K562 (cell line): ENCODE measurements around the gene TMEM120B. TPM values are rescaled to one million over a fixed set of nuclear protein-coding genes. Genes with fewer than 3 reads are reported as not detected.

Source experiments
- CAMTA2 ChIP-seq: fragments of 250-450 bp; sonication (Bioruptor Pico); conservative IDR thresholded peaks from 2 replicates; pipeline ENCODE4 v1.5.1; 2022
- CTBP1 ChIP-seq: fragments of 450-650 bp; IDR thresholded peaks from 2 replicates; pipeline ENCODE4 v1.6.1; 2016; ENCODE audit warnings: borderline replicate concordance
- DACH1 ChIP-seq: fragments of 450-650 bp; IDR thresholded peaks from 2 replicates; pipeline ENCODE4 v1.6.1; 2018; ENCODE audit not compliant: partially characterized antibody
- ESRRA ChIP-seq: fragments of 450-650 bp; IDR thresholded peaks from 2 replicates; pipeline ENCODE4 v1.6.1; 2014; ENCODE audit warnings: low read depth, mild to moderate bottlenecking, moderate library complexity, borderline replicate concordance
- FIP1L1 ChIP-seq: fragments of 200-400 bp; formaldehyde crosslinking; IDR thresholded peaks from 2 replicates; pipeline ENCODE4 v1.6.1; 2018; ENCODE audit warnings: mild to moderate bottlenecking, low read depth, low read length; ENCODE audit not compliant: poor library complexity, severe bottlenecking
- KAT2B ChIP-seq: IDR thresholded peaks from one replicate; pipeline ENCODE4 v1.6.1; 2012; ENCODE audit warnings: low read depth, mild to moderate bottlenecking, control low read depth, inconsistent platforms, low read length, moderate library complexity
- KLF13 ChIP-seq: fragments of 450-650 bp; IDR thresholded peaks from 2 replicates; pipeline ENCODE4 v1.6.1; 2016; ENCODE audit warnings: missing genetic modification characterization, low read depth, mild to moderate bottlenecking, missing compliant biosample characterization, moderate library complexity, borderline replicate concordance
- NCOA4 ChIP-seq: fragments of 450-650 bp; IDR thresholded peaks from 2 replicates; pipeline ENCODE4 v1.6.1; 2018; ENCODE audit warnings: mild to moderate bottlenecking; ENCODE audit not compliant: partially characterized antibody
- RBM14 ChIP-seq: fragments of 200-400 bp; formaldehyde crosslinking; IDR thresholded peaks from 2 replicates; pipeline ENCODE4 v1.6.1; 2018; ENCODE audit warnings: low read depth, mild to moderate bottlenecking, low read length, moderate library complexity, borderline replicate concordance; ENCODE audit not compliant: insufficient read depth
- RBM22 ChIP-seq: fragments of 200-400 bp; formaldehyde crosslinking; IDR thresholded peaks from 2 replicates; pipeline ENCODE4 v1.6.1; 2018; ENCODE audit warnings: low read length, low read depth; ENCODE audit not compliant: poor library complexity, severe bottlenecking
- SMAD2 ChIP-seq: fragments of 150-350 bp; IDR thresholded peaks from 2 replicates; pipeline ENCODE4 v1.6.1; 2014; ENCODE audit warnings: low read depth, mild to moderate bottlenecking, low read length
- TAF9B ChIP-seq: fragments of 450-650 bp; IDR thresholded peaks from 2 replicates; pipeline ENCODE4 v1.6.1; 2018; ENCODE audit warnings: mild to moderate bottlenecking; ENCODE audit not compliant: partially characterized antibody
- ZKSCAN3 ChIP-seq: fragments of 250-450 bp; sonication (Bioruptor Pico); IDR thresholded peaks from 2 replicates; pipeline ENCODE4 v1.4.0; 2020
- ZNF239 ChIP-seq: fragments of 250-450 bp; sonication (Bioruptor Pico); IDR thresholded peaks from 2 replicates; pipeline ENCODE4 v1.4.0; 2020; ENCODE audit warnings: mild to moderate bottlenecking
- polyA plus RNA-seq, 8 experiments: library from polyadenylated mRNA; depleted of rRNA in 4 of 8; stranded (reverse) in 5 of 8; unstranded in 3 of 8; fragments of >200 nt; fragmentation: Nextera tagmentation in 2 of 8; fragmentation: Illumina TruSeq in 1 of 8; extraction: Ambion mirVana in 2 of 8; extraction: Trizol in 1 of 8; gene quantifications; 2 replicates each; pipeline versions ENCODE4 v1.2.1 to v1.2.3, GENCODE V29; 2011 to 2014; ENCODE audit warnings: inconsistent platforms in 1 of 8, missing spikeins in 1 of 8
- total RNA-seq, 7 experiments: library from RNA; depleted of rRNA in 6 of 7; stranded (reverse); fragments of >200 nt in 6 of 7; fragmentation: Illumina TruSeq in 2 of 7; extraction: Trizol in 2 of 7; gene quantifications; 2 replicates each; pipeline versions ENCODE4 v1.2.1 to v1.2.3, GENCODE V29; 2011 to 2021; ENCODE audit warnings: low replicate concordance in 1 of 7
- TF ChIP-seq, protein P1 (sequence below): fragments of 450-650 bp; conservative IDR thresholded peaks from 2 replicates; pipeline ENCODE4 v1.6.1; 2016; ENCODE audit warnings: missing genetic modification characterization, low read depth, mild to moderate bottlenecking, control low read depth, missing compliant biosample characterization
- TF ChIP-seq, protein P2 (sequence below): fragments of 250-450 bp; sonication (Bioruptor Pico); IDR thresholded peaks from 2 replicates; pipeline ENCODE4 v1.8.0; 2022; ENCODE audit warnings: moderate library complexity, mild to moderate bottlenecking, inconsistent platforms
- TF ChIP-seq, protein P3 (sequence below), 2 experiments: fragments of 200-800 bp in 1 of 2; sonication (Bioruptor generic) in 1 of 2; sonication (generic) in 1 of 2; formaldehyde crosslinking in 1 of 2; IDR thresholded peaks in 1 of 2; conservative IDR thresholded peaks in 1 of 2; 2 replicates each; pipeline versions ENCODE4 v1.5.0 to v1.6.1; 2016 to 2020; ENCODE audit warnings: missing compliant biosample characterization in 1 of 2, missing genetic modification characterization in 1 of 2, missing genetic modification reagents in 1 of 2
- TF ChIP-seq, protein P4 (sequence below): sonication (generic); formaldehyde crosslinking; IDR thresholded peaks from 2 replicates; pipeline ENCODE4 v1.9.0; 2022; ENCODE audit warnings: mild to moderate bottlenecking, missing genetic modification reagents
- TF ChIP-seq, protein P5 (sequence below): fragments of 250-450 bp; sonication (Bioruptor Pico); IDR thresholded peaks from 2 replicates; pipeline ENCODE4 v1.4.0; 2020; ENCODE audit warnings: mild to moderate bottlenecking, moderate library complexity

Gene TMEM120B
- total and polyA plus RNA-seq, 9 of the 15 experiments (the other 6 are each of a cell fraction or from before 2014, with no cell fraction given), result 1.7 to 18.6 (median 7.4) TPM

DNA sequence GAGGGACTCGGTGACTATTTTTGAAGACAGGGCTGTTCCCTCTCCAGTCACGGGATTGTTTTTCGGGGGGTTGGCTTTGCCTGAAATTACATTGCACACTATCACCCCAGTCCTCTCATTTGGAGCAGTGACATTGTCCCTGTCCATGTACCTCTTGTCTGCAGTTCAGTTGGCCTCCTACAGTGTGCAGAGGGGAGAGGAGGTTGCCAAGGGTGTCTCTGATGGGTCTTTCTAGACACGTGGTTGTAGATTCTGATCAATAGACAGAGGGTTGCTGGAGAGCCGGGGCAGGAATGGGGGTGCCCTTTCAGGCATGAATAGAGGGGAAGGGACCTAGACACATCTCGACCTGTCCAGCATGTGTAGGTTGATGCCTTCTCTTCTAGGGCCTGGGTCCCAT is 1.2 kb downstream of the TMEM120B start (continued):
- TF ChIP-seq, protein P1, sequence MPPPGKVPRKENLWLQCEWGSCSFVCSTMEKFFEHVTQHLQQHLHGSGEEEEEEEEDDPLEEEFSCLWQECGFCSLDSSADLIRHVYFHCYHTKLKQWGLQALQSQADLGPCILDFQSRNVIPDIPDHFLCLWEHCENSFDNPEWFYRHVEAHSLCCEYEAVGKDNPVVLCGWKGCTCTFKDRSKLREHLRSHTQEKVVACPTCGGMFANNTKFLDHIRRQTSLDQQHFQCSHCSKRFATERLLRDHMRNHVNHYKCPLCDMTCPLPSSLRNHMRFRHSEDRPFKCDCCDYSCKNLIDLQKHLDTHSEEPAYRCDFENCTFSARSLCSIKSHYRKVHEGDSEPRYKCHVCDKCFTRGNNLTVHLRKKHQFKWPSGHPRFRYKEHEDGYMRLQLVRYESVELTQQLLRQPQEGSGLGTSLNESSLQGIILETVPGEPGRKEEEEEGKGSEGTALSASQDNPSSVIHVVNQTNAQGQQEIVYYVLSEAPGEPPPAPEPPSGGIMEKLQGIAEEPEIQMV (tag), result no peak
- no peak for TF ChIP-seq SMAD2
- TF ChIP-seq NCOA4, result no peak
- TF ChIP-seq, protein P2, sequence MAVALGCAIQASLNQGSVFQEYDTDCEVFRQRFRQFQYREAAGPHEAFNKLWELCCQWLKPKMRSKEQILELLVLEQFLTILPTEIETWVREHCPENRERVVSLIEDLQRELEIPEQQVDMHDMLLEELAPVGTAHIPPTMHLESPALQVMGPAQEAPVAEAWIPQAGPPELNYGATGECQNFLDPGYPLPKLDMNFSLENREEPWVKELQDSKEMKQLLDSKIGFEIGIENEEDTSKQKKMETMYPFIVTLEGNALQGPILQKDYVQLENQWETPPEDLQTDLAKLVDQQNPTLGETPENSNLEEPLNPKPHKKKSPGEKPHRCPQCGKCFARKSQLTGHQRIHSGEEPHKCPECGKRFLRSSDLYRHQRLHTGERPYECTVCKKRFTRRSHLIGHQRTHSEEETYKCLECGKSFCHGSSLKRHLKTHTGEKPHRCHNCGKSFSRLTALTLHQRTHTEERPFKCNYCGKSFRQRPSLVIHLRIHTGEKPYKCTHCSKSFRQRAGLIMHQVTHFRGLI (CRISPR knock-in tag), result no peak
- no peak for TF ChIP-seq KLF13 (tag)
- TF ChIP-seq RBM14, result no peak
- no peak for TF ChIP-seq ZKSCAN3 (CRISPR knock-in tag)
- TF ChIP-seq, protein P3, sequence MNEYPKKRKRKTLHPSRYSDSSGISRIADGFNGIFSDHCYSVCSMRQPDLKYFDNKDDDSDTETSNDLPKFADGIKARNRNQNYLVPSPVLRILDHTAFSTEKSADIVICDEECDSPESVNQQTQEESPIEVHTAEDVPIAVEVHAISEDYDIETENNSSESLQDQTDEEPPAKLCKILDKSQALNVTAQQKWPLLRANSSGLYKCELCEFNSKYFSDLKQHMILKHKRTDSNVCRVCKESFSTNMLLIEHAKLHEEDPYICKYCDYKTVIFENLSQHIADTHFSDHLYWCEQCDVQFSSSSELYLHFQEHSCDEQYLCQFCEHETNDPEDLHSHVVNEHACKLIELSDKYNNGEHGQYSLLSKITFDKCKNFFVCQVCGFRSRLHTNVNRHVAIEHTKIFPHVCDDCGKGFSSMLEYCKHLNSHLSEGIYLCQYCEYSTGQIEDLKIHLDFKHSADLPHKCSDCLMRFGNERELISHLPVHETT (CRISPR knock-in tag; conservative IDR thresholded peaks at IDR 0.05 in 1 of 2, IDR thresholded peaks at IDR 0.05 in 1 of 2), result no peak
- TF ChIP-seq CAMTA2, result no peak
- TF ChIP-seq, protein P4, sequence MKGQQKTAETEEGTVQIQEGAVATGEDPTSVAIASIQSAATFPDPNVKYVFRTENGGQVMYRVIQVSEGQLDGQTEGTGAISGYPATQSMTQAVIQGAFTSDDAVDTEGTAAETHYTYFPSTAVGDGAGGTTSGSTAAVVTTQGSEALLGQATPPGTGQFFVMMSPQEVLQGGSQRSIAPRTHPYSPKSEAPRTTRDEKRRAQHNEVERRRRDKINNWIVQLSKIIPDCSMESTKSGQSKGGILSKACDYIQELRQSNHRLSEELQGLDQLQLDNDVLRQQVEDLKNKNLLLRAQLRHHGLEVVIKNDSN (CRISPR knock-in tag), result peak; percentile 47; the same call in 1 of the 2 replicates
- no peak for TF ChIP-seq DACH1
- no peak for TF ChIP-seq ZNF239 (CRISPR knock-in tag)
- TF ChIP-seq KAT2B, result no peak
- TF ChIP-seq TAF9B, result no peak
- TF ChIP-seq RBM22, result no peak
- TF ChIP-seq ESRRA, result no peak
- no peak for TF ChIP-seq CTBP1
- TF ChIP-seq, protein P5, sequence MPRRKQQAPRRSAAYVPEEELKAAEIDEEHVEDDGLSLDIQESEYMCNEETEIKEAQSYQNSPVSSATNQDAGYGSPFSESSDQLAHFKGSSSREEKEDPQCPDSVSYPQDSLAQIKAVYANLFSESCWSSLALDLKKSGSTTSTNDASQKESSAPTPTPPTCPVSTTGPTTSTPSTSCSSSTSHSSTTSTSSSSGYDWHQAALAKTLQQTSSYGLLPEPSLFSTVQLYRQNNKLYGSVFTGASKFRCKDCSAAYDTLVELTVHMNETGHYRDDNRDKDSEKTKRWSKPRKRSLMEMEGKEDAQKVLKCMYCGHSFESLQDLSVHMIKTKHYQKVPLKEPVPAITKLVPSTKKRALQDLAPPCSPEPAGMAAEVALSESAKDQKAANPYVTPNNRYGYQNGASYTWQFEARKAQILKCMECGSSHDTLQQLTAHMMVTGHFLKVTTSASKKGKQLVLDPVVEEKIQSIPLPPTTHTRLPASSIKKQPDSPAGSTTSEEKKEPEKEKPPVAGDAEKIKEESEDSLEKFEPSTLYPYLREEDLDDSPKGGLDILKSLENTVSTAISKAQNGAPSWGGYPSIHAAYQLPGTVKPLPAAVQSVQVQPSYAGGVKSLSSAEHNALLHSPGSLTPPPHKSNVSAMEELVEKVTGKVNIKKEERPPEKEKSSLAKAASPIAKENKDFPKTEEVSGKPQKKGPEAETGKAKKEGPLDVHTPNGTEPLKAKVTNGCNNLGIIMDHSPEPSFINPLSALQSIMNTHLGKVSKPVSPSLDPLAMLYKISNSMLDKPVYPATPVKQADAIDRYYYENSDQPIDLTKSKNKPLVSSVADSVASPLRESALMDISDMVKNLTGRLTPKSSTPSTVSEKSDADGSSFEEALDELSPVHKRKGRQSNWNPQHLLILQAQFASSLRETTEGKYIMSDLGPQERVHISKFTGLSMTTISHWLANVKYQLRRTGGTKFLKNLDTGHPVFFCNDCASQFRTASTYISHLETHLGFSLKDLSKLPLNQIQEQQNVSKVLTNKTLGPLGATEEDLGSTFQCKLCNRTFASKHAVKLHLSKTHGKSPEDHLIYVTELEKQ (CRISPR knock-in tag), result no peak
- no peak for TF ChIP-seq FIP1L1
